ENCODE results near the gene GRIA1. TPM values are rescaled to one million over a fixed set of nuclear protein-coding genes. Genes with fewer than 3 reads are reported as not detected.

The GRIA1 gene
- total and polyA plus RNA-seq, 2 of the 4 experiments (the other 2 are of a cell fraction): 0.48 to 1.3 TPM

DNA sequence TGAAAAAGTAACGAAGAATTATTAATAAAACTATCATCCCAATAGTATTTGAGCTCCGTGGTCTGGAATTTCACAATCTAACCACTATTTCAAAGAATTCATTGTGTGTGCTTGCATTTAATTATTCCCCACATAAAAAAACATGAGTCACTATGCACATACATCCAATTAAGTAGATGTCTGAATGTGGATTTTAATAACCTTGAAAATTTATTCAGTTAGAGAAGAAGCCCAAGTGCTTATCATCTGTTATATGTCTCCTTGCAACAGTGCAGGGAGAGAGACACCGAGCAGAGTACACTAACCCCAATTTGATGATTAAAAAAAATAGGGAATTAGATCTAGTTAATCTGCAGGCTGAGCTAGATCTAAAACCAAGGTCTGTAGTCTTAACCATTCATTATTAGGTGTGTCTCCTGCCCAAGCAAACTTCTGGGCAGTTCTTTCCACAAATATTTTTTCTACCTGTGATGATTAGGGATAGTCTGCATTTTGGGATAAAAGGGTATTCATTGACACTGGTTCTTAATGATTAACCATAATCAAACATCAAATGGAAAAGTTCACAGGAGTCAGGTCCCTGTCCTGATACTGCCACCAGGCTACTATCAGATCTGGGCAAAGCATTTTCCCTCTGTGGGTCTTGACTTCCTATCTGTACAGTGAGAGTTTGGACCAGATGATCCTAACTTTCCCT, 164.2 kb downstream of the GRIA1 start:
- in situ Hi-C loops (cut with MboI; ENCODE audit: low sequenced_read_pairs) (no loop called here), intact Hi-C loops (cut with micrococcal nuclease) (no loop called here), dilution Hi-C loops (cut with HindIII; ENCODE audit: low sequenced_read_pairs, unreplicated experiment) (no loop called here)
- no TSS peak for BruUV-seq (replicated peaks)
- no peak overlapping the region for H2AFZ ChIP-seq (replicated peaks; ENCODE audit: low read length, poor library complexity)
- no peak overlapping the region for H2BK15ac ChIP-seq (ENCODE audit: low read depth, low read length)
- CTCF ChIA-PET: interaction anchor here (0.6 kb wide), 1 partner anchor 503 kb away, joined by 4 read pairs; no protein-coding TSS in a partner anchor
- H3K4me3 ChIP-seq (ENCODE audit: insufficient read depth, low read depth, low read length): no peak overlapping the region
- no CpG with 5 or more reads among the region's 3 CpGs for WGBS, 2 experiments (ENCODE audit: extremely low coverage in 2 of 2, insufficient read length in 1 of 2)
- H4K20me1 ChIP-seq (ENCODE audit: insufficient read depth, low read length): no peaks in the 10 kb centered on the region
- no peak overlapping the region for H3K4ac ChIP-seq (ENCODE audit: low read depth, low read length)
- H3K9me1 ChIP-seq (ENCODE audit: insufficient read depth, low read length): no peaks in the 10 kb centered on the region
- no peak overlapping the region for H2BK120ac ChIP-seq (ENCODE audit: low read depth, low read length)
- no peaks in the 10 kb centered on the region for H3K27me3 ChIP-seq (ENCODE audit: control insufficient read depth, insufficient read depth, low read length)
- no peak overlapping the region for H3K18ac ChIP-seq (ENCODE audit: low read depth, low read length)
- no peak overlapping the region for H3K4me2 ChIP-seq (ENCODE audit: low read depth, low read length)
- H4K5ac ChIP-seq (ENCODE audit: low read depth, low read length): no peak overlapping the region
- ATAC-seq (ENCODE audit: low read depth) (no peak), DNase-seq (peak; percentile 11)
- H3K4me1 ChIP-seq (ENCODE audit: control insufficient read depth, insufficient read depth, low read length): 0 out of 2 replicates have a peak, but pooled peaks cover 1% of the 10 kb centered on the region
- no peak overlapping the region for H3K56ac ChIP-seq (ENCODE audit: extremely low read depth, insufficient read depth, low read length)
- H2BK5ac ChIP-seq (ENCODE audit: low read depth, low read length, poor library complexity, severe bottlenecking): no peak overlapping the region
- no peak overlapping the region for H2BK20ac ChIP-seq (ENCODE audit: low read depth, low read length)
- no peaks in the 10 kb centered on the region for H3K79me1 ChIP-seq (ENCODE audit: low read depth in 1 of 2, low read length in 2 of 2)
- POLR2A ChIA-PET (ENCODE audit: unreplicated experiment): no interaction called here
- H3K36me3 ChIP-seq (ENCODE audit: control insufficient read depth, insufficient read depth, low read length): no peaks in the 10 kb centered on the region
- H3K9me3 ChIP-seq (ENCODE audit: control insufficient read depth, insufficient read depth, low read length): no peaks in the 10 kb centered on the region
- H3K9ac ChIP-seq (ENCODE audit: low read depth, low read length): no peak overlapping the region
- TF ChIP-seq RAD21 (IDR thresholded peaks at IDR 0.05; ENCODE audit: low read length): no peak
- TF ChIP-seq BHLHE40 (IDR thresholded peaks at IDR 0.05; ENCODE audit: low read depth, low read length): no peak
- TF ChIP-seq, protein P1, sequence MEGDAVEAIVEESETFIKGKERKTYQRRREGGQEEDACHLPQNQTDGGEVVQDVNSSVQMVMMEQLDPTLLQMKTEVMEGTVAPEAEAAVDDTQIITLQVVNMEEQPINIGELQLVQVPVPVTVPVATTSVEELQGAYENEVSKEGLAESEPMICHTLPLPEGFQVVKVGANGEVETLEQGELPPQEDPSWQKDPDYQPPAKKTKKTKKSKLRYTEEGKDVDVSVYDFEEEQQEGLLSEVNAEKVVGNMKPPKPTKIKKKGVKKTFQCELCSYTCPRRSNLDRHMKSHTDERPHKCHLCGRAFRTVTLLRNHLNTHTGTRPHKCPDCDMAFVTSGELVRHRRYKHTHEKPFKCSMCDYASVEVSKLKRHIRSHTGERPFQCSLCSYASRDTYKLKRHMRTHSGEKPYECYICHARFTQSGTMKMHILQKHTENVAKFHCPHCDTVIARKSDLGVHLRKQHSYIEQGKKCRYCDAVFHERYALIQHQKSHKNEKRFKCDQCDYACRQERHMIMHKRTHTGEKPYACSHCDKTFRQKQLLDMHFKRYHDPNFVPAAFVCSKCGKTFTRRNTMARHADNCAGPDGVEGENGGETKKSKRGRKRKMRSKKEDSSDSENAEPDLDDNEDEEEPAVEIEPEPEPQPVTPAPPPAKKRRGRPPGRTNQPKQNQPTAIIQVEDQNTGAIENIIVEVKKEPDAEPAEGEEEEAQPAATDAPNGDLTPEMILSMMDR (conservative IDR thresholded peaks at IDR 0.05; ENCODE audit: low read depth, low read length): no peak
- TF ChIP-seq CHD1 (IDR thresholded peaks at IDR 0.05; ENCODE audit: low read depth, low read length): no peak
- TF ChIP-seq MAFK (IDR thresholded peaks at IDR 0.05; ENCODE audit: low read depth, low read length): no peak
- TF ChIP-seq, protein P2, sequence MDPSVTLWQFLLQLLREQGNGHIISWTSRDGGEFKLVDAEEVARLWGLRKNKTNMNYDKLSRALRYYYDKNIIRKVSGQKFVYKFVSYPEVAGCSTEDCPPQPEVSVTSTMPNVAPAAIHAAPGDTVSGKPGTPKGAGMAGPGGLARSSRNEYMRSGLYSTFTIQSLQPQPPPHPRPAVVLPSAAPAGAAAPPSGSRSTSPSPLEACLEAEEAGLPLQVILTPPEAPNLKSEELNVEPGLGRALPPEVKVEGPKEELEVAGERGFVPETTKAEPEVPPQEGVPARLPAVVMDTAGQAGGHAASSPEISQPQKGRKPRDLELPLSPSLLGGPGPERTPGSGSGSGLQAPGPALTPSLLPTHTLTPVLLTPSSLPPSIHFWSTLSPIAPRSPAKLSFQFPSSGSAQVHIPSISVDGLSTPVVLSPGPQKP (IDR thresholded peaks at IDR 0.05; ENCODE audit: borderline replicate concordance, low read depth, low read length): no peak
- TF ChIP-seq MXI1 (IDR thresholded peaks at IDR 0.05; ENCODE audit: borderline replicate concordance, low read depth, low read length): no peak
- no peak for TF ChIP-seq RFX5 (IDR thresholded peaks at IDR 0.05; ENCODE audit: low read depth, low read length)
- no peak for TF ChIP-seq POLR2A (IDR thresholded peaks at IDR 0.05; ENCODE audit: low read depth, low read length)
- TF ChIP-seq FOS (IDR thresholded peaks at IDR 0.05; ENCODE audit: low read depth, low read length): no peak
- TF ChIP-seq SMC3 (IDR thresholded peaks at IDR 0.05; ENCODE audit: low read depth, low read length): no peak
- TF ChIP-seq, protein P3, sequence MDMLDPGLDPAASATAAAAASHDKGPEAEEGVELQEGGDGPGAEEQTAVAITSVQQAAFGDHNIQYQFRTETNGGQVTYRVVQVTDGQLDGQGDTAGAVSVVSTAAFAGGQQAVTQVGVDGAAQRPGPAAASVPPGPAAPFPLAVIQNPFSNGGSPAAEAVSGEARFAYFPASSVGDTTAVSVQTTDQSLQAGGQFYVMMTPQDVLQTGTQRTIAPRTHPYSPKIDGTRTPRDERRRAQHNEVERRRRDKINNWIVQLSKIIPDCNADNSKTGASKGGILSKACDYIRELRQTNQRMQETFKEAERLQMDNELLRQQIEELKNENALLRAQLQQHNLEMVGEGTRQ (IDR thresholded peaks at IDR 0.05; ENCODE audit: low read depth, low read length): no peak
- no peak for TF ChIP-seq CEBPB (IDR thresholded peaks at IDR 0.05; ENCODE audit: low read depth, low read length)
- no peak for TF ChIP-seq RCOR1 (IDR thresholded peaks at IDR 0.05; ENCODE audit: insufficient replicate concordance, low read length)
- TF ChIP-seq MAZ (IDR thresholded peaks at IDR 0.05; ENCODE audit: borderline replicate concordance, low read depth, low read length): no peak
- TF ChIP-seq NFE2L2 (IDR thresholded peaks at IDR 0.05; ENCODE audit: low read depth, low read length): no peak
- no peak overlapping the region for H4K91ac ChIP-seq (ENCODE audit: insufficient read depth, low read depth, low read length)
- H3K27ac ChIP-seq (ENCODE audit: insufficient read depth, low read length): no peak overlapping the region
- H4K8ac ChIP-seq (ENCODE audit: low read depth in 2 of 2, low read length in 2 of 2): no peak overlapping the region
- H3K23ac ChIP-seq (ENCODE audit: low read depth, low read length): no peak overlapping the region
- H2AK9ac ChIP-seq (replicated peaks; ENCODE audit: low read depth, low read length, poor library complexity): no peak overlapping the region
- H2AK5ac ChIP-seq (ENCODE audit: low read depth, low read length): no peak overlapping the region
- no peak overlapping the region for H3K14ac ChIP-seq (replicated peaks; ENCODE audit: low read depth, low read length)
